Activated CD8-positive, alpha-beta memory T cell treated with anti-CD3 and anti-CD28 coated beads, Interleukin-2, amount 50 U/mL, for 24 hours (primary cell): ENCODE results near the gene LRRN2.
"Not testable (repeated sequence)": the region's sequence is repeated elsewhere in the genome, so short reads cannot be mapped to it uniquely, and the experiment has no call there.

Source experiments
- DNase-seq: peaks from one replicate; pipeline ENCODE4 v3.0.0-alpha.2; 2020; ENCODE audit errors: extremely low read depth

The LRRN2 gene

DNA sequence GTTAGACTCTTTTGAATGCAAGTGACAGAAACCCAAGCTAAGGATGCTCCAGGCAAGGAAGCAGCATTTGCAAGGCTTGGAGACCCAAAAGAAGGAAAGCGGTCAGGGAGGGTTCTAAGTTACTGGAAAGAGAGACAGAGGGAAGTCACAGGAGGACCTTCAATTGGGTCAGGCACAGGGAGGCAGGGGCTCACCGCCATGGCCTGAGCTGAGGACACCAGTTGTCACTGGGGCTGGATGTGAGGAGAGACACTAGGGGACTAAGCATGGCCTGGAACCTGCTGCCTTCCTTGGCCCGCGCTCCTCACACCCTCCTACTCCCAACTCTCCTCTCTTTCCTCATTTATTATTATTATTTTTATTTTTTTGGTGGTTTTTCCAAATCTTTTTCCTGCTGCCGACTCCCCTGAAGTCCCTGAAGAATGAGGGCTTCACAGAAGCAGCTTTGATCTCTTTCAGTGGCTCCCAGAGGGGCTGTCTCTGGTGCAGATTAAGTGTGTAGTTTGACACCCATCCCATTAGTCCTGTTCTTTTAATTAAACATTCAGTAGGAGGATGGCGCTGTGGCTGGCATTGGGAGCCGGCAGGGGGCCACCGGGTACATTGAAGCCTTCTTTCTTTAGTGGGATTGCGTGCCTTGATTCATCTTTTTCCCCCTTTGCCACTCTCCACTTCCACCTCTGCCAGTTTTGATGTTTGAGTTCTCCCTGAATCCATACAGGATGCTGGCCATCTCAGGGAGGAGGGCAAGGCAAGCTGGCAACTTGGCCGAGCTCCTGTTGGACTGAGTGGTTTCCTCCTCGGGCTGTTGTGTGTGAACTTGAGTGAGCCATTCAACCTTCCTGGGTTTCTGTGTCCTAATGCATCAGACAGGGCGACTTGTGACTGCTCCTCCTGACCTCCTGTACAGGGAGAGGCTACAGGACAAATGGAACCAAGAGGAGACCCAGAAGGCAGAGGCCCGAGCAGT lies 110.0 kb downstream of the LRRN2 start:
- DNase-seq = no peak

DNA sequence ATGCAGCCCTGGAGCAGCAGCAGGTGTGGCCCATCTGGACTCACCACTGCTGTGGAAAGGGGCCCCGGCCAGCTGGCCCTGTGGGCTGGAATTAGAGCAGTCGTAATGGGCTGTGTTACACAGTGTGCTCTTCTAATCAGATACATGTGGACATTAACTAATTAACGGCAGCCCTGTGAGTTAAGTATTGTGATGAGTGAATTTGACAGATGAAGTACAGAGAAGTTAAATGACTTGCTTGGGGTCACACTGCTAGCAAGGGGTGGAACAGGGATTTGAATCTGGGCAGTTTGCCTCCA lies 110.7 kb downstream of the LRRN2 start:
- no peak for DNase-seq

DNA sequence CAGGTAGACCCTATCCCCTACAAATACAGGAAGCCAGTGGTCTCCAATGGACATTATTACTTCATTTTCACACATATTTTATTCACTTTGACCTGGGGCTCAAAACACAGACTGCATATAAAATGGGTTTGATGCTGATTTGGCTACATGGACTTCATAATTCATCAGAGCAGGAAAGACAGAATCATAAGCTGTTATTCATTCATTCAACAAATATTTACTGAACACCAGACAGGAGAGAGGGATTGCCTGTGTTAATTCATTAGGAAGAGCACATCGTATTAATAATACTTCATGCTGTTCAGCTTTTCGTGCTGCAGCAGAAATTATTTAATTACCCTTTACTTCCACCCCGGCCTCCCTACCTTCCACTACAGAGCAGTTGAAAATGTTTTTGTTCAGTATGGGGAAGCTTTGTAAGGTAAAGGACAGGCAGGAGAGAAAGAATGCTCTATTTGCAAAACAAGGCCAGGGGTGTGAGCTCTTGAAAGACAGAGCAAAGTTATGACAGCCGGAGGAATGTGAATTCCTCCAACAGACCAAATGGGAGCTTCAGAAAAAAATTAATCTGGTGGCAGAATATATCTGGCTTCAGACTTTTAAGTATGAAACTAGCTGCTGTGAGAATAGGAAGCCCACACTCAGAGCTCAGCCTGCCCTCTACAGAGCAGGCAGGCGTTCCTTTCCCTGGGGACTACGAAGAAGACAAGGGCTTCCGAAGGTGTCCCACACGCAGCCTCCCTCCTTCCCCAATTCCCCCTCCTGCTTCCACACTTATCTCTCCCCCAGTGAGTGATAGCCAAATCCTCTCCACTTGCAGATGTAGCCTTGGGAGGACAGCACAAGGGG lies 111.3 kb downstream of the LRRN2 start:
- DNase-seq = no peak

DNA sequence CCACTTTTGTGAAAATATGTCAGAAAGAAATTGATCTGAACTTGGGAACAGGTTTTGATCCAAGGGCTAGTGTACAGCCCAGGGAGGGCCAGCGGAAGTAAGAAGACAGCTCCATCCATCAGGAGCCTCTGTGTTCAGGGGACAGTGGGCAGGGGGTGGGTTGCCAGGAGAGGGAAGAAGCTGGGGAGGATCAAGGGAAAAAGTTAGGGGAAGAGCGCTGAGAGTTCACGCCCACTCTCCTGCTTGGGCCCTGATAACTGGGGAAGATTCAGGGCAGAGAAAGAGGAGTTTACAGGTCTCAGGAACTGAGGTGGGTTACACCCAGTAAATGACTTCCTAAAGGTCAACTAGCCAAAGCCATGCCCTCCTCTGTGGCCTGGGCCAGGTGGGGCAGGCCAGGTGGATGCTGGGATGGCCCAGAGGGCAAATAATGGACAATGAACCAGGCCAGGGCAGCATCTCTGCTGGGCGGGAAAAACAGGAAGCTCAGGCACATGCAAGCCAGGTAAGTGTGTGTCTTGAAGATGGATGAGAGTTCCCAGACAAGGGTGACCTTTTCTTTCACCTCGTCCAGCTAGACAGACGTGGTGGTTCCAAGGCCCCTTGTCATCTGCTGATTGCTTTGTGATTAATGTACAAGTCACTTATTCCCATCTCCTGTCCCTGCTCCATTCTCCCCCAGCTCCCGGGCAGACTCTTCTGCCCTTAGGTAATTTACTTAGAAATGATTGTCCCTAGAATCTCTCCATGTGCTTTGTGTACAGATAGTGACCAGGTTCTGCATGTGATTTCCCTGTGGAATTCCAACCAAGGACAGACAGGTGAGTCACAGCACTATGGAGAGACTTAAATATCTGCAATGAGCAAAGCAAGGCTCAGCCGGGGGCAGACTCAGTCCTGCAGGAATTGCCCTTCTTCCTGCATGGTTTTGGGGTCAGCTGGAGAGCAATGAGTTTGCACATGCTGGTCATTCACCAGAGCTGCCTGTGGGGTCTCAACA lies 112.3 kb downstream of the LRRN2 start:
- no peak for DNase-seq

DNA sequence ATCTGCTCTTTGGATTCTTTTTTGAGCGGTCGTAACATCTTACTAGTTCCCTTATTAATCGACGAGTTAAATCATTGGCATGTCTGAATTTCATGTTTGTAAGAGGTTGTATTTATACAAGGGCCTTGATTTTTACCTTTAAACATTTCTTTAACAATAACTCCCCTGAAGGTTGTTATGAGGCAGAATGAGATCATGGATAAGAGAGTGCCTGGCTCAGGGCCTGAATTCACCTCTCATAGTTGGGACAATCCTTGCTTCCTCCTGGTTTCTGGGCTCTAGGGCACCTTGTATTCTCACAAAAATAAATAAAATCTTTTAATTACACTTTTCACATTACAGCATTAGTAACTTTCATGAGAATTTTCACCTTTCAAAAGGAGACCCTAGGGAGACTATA lies 113.9 kb downstream of the LRRN2 start:
- DNase-seq = no peak

DNA sequence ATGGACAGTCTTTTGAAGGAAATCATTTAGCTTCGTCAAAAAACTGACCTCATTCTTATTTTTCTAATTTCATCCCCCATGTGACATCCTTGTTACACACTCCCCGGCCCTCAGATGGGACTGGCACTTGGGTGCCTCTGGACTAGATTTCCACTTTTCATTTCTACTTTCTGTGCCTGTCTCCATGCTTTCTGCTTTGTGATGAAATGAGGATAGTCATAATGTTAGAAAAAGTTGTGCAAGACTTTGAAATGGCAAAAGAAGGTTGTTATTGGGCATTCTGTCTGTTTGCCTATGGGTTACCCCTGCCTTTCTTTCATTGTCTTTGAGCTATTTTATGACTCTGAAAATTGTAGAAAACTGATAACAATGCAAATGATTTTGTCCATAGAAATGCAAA lies 114.4 kb downstream of the LRRN2 start:
- no peak for DNase-seq

DNA sequence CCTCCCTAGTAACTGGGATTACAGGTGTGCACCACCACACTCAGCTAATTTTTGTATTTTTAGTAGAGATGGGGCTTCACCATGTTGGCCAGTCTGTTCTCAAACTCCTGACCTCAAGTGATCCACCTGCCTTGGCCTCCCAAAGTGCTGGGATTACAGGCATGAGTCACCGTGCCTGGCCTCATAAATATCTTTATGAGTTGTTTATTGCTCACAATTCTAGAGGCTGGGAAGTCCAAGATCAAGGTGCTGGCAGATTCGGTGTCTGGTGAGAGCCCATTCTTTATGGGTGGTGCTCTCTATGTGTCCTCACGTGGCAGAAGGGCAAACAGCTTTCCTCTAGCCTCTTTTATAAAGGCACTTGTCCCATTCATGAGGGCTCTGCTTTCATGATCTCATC lies 115.5 kb downstream of the LRRN2 start:
- DNase-seq = not testable (repeated sequence)

DNA sequence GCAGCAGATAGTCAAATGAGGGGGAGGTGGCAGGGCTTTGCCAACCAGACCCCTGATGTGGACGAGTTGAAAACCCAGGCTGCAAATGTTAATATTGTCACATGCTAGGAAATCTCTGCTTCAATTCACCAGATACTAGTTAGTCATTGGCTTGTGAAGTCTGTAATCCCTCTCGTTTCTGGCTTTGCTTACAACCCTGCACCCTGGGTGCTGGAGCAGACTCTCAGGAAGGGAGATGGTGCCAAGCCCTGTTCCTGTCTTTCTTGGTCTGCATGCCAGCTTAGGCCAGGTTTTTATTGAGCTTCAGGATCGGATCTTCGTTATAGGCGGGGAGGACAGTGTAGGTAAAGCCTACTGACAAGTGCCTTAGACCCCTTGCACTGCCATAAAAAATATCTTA lies 116.1 kb downstream of the LRRN2 start:
- DNase-seq = no peak

DNA sequence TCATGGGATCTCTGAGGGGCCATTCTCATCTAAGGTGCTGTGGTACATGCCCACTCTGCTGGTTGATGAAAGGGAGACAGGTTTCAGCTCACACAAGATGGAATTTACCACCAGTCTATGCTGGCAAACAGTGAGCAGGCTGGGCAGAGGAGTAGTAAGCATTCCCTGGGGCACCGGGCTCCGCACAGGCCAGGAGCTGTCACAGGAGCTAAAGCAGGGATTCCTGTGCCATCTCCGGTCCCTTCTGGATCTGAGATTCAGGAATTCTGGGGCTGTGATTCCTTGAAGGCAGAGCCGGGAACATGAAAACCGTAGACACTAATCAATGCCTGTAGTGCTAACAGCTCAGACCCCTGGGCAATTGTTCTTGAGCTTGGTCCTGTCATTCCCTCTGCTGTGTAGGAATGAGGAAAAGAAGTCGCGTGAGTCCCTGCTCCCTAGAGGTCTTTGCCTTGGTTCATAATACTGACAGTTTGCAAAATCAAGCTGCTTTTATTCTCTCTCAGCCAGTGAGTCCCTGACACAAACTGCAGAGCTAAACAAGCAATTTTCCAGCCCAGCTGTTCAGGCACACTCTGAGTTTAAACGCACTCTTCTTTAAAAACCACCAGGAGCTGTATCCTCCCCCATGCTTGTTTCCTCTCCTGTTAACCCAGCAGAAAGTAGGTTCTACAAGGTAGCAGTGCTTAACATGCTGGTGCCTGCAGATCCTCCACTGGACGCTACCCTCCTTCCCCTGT lies 116.8 kb downstream of the LRRN2 start:
- no peak for DNase-seq
